ENCODE measurements around the gene ANKRD42. TPM values are rescaled to one million over a fixed set of nuclear protein-coding genes. Genes with fewer than 3 reads are reported as not detected.

The ANKRD42 gene
- total and polyA plus RNA-seq, 9 of the 15 experiments (the other 6 are each of a cell fraction or from before 2014, with no cell fraction given), result 2.8 to 9.1 (median 6.1) TPM

GRCh38 chr11:83285151-83285770, 91.7 kb downstream of the ANKRD42 start (continued):
- TF ChIP-seq ZBTB17 (CRISPR knock-in tag; IDR thresholded peaks at IDR 0.05) (0 out of 2 replicates have a peak, but pooled peaks have one; percentile 9), HMGXB4 (CRISPR knock-in tag; IDR thresholded peaks at IDR 0.05) (0 out of 2 replicates have a peak, but pooled peaks have one; percentile 9), SPI1 (IDR thresholded peaks at IDR 0.05; ENCODE audit: borderline replicate concordance, low read depth, low read length) (no peak), GMEB1 (CRISPR knock-in tag; IDR thresholded peaks at IDR 0.05) (0 out of 2 replicates have a peak, but pooled peaks have one; percentile 8)
- TF ChIP-seq, protein P1, sequence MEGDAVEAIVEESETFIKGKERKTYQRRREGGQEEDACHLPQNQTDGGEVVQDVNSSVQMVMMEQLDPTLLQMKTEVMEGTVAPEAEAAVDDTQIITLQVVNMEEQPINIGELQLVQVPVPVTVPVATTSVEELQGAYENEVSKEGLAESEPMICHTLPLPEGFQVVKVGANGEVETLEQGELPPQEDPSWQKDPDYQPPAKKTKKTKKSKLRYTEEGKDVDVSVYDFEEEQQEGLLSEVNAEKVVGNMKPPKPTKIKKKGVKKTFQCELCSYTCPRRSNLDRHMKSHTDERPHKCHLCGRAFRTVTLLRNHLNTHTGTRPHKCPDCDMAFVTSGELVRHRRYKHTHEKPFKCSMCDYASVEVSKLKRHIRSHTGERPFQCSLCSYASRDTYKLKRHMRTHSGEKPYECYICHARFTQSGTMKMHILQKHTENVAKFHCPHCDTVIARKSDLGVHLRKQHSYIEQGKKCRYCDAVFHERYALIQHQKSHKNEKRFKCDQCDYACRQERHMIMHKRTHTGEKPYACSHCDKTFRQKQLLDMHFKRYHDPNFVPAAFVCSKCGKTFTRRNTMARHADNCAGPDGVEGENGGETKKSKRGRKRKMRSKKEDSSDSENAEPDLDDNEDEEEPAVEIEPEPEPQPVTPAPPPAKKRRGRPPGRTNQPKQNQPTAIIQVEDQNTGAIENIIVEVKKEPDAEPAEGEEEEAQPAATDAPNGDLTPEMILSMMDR (IDR thresholded peaks at IDR 0.05 in 2 of 3, conservative IDR thresholded peaks at IDR 0.05 in 1 of 3; ENCODE audit: insufficient read depth in 2 of 3, low read depth in 1 of 3, low read length in 3 of 3), result no peak
